HG03066 (cell line): ENCODE measurements around the gene EDN2.

ENCODE experiments used
- ATAC-seq: cut with Tn5 transposase; IDR thresholded peaks from one replicate; pipeline ENCODE4 v1.9.1; 2021; ENCODE audit warnings: low read depth; ENCODE audit not compliant: unreplicated experiment

Gene EDN2

DNA sequence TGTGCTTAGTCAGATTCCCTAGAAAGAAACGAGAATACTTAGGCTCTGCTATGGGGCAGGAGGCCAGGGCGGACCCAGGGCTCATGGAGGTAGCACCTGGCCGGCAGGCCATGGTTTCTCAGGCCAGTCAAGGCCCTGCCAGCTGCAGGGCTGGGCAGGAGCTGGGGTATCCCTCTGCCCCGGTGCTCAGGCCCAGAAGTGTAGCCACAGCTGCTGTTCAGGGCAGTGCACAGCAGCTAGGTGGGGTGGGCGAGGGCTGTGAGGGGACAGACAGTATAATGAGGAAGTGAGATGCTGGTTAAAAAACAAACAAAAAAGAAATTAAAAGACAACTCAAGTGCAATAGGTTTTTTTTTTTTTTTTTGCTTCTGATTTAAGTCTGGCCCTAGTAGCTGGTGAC, 34.0 kb upstream of the EDN2 start:
- no peak for ATAC-seq

DNA sequence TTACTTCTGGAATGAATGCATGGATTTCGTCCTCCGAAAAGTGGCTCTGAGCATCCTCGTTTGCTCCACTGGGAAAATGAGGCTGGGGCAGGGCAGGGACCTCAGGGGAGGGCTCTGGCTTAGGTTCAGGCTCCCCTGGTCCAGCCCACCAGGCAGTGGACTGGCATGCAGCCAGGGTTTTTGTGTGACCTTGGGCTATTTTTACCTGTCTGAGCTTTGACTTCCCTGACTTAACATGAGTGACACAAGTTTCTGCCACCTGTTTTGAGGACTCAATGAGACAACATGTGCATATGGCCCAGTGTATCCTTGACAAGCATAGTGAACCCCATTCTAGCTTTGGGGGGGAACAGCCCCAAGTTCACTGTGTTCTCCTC, 32.6 kb upstream of the EDN2 start:
- no peak for ATAC-seq

DNA sequence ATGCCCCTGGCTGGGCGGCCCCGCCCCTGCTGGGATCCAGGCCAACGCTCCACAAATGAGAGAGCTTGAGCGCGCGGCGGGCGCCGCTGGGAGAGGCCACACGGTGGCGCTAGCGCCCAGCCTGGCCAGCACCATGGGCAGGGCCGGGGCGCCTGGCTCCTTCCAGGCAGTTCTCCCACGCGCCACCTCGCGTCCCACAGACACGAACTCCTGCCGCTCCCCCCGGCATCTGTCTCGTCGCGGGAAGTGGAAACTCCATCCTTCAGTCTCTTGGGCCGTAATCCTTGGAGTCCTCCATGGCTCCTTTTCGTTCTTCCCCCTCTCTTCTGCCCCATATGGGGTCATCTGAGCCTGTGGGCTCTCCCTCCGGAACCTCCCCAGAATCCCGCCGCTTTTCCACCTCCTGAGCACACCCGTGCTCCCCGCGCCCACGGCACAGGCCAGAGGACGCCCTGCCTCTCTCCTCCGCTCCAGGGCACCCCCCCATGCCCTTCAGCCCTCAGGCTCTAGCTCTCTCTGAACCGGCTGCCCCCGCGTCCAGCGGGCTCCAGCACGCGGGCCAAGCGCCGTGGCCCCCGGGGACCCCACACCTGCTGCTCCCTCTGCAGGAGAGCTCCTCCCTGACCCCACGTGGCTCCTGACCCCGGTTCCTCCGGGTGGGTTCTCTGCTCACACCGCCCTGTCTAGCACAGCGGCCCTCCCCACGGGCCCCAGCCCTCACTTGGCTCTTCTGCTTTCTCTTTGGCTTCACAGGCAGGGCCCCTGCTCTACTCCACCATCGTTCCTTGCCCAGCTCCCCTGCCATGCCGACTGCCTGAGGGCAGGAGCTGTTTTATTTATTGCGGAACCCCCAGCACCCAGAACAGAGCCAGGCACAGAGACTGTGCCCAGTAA, 31.9 kb upstream of the EDN2 start:
- peak; percentile 82 for ATAC-seq

DNA sequence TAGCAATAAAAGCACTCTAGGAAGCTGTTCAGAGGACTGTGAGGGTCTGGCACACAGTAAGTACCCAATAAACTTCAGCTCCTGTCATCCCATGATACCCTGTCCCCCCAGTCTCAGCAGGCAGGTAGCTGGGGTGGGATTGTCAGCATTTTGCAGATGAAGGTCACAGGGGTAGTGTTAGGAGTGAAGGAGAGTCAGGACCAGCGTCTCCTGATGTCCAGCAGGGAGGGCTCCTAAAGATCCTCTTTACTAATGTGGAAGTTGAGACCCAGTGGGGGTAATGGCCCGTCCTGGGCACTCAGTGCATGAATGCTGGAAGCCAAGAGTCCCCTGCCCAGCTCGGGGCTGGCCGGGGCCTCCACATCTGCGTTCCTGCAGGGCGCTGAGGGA, 31.3 kb upstream of the EDN2 start:
- ATAC-seq, result no peak

DNA sequence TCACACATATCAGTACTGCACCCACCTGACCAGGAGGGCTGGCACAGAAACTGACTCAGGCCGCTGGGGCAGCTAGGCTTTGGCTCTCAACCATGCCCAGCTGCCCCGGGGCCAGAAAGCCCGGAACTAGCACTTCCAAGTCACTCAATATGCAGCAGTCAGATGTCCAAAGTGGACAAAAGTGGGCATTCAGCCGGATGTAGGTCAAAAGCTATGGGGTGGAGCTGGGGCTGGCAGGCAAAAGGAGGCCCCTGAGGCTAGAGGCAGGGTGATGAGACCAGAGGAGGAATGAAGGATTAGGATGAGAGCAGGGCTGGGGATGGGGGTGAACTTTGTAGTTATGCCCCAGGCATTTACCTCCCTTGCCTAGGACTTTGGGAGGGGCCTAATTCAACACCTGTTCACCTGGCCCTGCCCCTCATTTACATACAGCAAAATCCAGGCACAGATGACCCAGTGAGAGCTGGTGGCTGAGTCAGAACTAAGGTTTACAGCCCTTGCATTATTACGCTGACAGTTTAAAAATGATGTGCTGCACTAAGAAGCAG, 30.7 kb upstream of the EDN2 start:
- no peak for ATAC-seq

DNA sequence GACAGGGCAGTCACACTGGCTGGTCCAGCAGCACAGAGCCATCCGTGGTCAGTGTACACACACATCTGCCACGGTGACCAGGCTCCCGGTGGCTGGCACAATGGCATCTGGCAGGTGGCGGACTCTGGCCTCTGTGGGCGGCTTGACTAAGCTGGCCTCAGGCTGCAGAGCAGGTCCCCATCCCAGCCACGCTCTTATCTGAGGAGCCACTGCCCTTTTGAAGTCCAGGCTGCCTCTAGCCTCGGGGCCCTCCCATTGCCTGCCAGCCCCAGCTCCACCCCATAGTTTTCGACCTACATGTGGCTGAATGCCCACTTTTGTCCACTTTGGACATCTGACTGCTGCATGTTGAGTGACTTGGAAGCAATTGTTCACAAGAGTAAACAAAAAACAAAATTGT, 29.9 kb upstream of the EDN2 start:
- ATAC-seq, result no peak

DNA sequence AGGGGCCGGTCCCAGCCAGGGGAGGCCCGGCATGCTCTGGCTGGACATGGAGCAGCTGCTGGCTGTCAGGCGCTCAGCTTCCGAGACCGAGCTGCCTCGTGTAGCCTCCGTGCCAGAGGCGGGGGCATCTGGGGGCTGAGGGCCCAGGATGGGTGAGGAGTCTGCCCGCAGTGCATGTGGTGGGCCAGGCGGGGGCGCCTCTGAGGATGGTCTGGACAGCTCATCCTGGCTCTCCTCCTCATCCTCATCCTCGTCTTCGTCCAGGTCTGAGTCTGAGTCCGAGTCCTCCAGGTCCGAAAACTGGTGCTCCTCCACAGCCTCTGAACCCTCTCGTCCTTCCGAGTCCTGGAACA, 28.9 kb upstream of the EDN2 start:
- ATAC-seq, result no peak

DNA sequence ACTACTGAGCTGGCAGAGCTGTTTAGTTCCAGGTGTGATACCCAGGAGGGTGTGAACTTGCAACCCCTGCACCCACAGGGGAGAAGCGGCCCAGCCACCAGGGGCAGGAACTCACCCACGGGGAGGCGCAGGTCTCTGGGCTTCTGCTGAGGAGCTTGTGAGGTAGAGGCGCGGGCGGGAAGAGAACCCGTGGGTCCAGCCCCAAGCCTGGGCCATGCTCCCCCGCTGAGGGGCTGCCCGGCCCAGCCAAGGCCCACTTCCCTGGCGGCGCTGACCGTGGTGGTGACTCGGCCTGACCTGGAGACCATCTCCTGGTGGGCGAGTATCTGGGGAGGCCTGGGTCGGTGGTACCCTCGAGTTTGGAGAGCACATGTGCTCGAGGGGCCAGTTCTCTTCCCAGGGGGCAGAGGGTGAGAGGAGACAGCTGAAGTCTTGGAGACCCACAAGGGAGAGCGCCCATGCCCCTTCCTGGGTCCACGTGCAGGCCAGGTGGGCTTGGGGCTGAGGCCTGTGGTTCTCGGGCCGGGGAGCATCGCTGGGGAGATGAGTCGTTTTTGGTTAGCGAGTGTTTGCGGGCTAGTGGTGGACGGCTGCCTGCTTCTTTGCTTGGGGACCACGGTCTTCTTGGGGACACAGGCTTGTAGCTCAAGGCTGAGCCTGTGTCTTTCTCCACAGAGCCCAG, 28.4 kb upstream of the EDN2 start:
- no peak for ATAC-seq

DNA sequence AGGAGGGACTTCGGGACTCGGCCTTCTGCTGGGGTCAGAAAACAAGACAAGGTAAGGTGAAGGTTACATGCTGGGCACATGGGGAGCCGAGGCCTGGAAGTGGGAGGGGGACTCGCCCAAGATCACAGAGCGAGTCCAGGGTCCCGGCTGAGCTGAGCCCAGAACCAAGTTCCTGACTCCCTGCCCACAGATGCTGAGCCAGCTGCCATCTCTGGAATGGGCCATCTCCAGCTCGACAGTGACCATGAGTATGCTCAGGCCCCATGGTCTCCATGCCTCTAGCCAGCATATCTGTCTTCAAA, 26.7 kb upstream of the EDN2 start:
- ATAC-seq, result no peak

DNA sequence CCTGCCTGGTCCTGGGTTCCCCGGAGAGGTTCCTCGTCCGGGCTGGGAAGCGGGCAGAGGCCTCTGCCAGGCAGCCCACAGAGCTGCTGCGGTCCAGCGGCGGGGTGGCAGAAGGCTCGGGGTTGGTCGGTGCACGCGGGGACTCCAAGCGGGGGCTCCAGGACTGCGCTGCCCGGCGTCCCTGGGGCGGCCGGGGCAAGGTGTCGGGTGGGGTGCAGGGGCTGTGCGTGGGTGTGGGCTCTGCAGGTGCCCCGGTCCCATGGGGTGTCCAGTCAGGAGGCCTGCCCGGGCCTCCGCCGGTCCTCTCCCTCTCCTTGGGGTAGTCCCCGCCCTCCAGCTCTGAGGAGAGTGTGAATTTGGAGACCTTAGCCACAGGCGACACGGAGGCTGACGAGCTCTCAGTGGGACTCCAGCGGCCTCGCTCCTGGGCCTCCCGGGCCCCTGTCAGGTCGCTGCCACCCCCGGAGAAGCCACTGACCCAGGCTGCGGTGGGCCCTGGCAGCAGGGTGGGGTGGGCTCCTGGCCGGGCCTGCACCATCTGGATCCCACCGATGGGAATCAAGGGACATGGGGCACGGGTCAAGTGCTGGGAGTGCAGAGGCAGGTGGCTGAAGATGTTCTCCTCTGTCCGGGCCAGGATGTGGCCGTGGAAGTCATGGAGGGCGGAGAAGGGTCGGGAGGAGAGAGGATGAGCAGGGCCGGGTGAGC, 26.2 kb upstream of the EDN2 start:
- ATAC-seq, result no peak

DNA sequence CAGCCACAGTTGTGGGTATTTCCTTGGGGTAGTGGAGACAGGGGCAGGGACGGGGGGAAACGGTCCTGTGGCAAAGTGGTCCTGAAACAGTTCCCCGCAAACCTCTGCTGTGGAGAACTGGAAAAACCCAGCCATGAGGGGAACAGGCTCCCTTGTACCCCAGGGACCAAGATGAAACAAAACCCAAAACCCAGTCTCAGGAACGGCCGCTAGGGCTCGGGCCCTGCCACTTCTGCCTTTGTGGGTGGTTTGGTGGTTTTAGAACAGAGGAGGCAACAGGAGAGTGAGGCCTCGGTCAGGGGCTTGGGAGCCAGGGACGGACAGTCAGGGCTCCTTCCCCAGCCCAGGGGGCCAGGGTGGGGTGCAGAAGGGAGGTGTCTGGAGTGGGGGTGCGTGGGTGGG, 24.8 kb upstream of the EDN2 start:
- no peak for ATAC-seq

DNA sequence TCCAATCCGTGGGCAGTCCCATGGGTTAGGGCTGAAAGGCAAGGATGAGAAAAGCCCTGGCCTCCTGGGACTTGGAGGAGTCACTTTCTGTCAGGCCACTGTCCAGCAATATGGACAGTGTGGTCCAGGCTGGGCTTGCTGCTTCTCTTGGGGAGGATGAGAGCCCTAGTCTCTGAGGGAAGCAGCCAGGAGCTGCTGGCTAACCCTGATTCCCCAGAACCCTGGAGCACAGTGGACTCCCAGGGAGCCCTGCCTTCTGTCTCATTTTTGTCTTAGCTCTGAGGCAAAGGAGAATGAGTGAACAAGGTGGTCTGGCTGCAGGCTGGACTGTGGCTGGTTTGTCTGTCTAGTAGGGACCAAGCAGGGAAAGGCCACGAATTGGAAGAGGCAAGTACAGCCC, 23.8 kb upstream of the EDN2 start:
- no peak for ATAC-seq

DNA sequence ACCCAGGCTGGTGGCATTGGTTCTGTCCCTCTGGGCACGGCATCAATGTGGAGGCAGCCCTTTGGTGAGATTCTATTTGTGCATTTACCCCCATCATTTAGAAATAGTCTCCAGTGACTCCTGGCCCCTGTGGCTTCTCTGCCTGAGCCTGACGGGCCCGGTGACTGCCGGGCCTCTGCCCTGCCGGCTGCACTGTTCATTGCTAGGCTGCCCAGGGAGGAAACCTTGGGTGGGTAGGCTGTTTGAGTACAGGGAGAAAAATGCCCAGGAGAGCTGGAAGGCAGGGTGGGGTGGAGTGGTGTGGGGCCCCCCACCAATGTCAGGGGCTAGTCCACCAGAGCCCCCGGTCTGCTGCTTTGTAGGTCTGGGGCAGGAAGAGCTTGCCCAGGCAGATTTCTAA, 23.4 kb upstream of the EDN2 start:
- no peak for ATAC-seq

DNA sequence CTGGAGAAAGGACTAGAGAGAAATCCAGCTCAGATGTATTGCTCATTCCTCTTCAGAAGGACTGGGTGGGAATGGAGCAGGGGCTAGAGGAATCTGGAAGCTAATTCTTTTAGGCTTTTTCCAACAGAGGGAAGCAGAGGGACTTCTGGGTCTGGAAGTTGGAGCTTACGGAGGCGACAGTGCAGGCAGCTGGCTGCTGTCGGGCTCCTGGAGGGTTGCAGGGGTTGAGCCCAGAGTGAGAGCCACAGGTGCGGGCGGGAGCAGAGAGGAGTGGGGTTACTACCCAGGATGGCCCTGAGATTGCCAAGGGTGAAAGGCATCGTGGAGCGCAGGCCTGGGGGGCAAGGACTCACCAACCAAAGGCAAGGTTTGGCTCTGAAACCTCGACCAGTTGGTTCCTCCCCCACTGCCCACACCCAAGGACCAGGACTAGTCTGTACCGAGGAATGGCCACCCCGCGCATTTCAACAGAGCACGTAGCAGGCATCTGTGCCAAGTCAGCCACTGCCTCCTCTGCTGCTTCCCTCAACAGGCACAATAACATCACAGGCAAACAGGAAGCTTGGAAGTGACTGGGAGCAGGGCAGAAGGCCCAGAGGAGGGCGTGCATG, 22.7 kb upstream of the EDN2 start:
- ATAC-seq, result no peak

DNA sequence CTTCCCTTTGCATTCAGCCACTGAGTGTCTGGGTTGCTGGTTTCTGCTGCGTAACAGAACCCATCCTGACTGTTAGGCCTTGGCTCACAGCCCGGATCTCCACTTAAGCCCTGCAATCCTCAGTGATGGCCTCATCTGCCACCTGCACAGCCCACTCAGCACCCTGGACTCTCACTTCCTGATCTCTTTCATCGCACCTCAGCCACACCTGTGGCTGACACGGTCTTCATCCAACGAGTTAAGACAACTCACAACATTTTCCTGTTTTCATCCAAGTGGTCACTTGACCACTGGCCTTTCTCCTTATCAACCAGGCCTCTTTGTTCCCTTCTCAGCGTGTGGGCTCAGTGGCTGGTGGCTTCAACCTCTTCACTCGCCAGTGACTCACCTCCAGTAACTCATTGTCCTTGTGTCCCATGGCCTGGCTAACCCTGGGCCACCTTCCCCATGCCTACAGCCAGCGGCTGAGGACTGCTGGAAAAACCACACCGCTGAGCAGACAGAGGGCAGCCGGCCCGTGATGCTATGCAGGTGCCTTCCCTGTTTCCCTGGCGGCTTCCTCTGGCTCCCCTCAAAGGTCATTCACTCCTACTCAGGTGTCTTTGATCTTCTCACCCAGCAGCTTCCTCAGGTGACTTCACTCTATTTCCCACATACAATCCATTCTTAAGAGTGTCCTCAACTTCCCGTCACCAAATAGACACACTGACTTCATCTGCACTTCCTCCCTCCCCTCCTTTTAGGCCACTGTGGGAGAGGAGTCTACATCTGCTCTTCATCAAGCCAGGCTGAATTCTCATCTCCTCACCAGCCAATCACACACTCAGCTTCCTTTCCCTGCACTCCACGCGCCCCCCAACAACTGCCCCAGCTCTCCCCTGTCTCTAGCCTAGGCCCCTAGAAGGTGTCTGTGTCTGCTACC, 19.9 kb upstream of the EDN2 start:
- no peak for ATAC-seq

DNA sequence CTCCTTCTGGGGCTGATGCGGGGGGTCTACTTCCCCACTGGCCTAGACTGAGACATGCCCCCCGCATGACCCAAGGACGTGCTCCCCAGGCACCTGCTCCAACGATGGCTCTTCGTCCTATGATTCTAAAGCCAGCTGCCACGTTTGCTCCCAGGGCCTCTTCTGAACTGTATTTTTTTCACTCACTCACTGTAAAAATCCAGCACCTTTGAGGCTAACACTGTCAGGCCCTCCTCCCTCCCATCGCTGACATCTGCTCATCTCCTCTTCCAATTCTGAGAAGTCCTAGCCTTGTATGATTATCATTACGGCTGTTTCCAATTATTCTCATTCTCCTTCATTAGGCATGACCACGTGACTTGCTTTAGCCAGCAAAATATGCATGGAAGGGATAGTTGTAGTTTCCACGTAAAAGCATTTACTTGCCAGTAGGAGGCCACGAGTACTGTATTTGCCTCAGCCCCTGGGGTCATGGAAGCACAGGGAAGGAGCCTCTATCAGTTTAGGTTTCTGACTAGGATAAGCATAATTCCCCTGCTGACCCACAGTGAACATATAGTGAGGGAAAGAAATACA, 19.1 kb upstream of the EDN2 start:
- ATAC-seq, result no peak

DNA sequence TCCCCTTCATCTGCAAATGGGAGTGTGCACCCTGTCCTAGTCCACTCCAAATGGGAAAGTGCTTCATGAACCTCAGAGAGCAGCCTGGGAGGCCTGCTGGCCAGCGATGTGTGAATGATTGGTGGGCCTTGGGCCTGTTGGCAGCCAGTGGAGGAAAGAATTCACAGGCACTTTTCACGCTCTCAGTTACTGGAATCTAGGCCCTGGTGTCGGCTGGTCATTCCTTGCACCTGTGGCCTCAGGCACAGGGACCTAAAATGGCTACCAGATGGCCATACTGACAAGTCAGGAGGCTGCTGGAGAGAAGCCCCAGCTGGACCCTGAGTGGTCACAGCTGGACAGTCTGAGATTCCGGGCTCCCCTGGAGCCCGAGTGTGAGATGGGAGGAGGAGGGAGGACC, 18.4 kb upstream of the EDN2 start:
- no peak for ATAC-seq

DNA sequence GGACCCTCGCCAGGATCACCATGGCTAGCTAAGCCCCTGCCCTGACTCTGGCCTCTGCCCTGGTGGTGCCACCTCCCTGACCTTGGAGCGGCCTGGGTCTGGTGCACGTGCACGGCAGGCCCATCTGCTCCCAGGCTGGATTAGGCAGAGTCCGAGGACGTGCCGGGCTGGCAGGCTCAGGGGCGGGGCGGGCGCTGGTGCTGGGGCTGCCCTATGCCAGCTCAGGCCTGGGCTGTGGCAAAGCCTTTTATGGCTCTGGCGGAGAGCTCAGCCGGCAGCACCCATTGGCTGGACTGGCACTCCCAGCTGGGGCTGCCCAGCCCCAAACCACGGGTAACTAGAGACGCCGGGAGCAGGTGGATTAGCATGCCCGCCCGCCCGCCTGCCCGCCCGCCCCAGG, 17.1 kb upstream of the EDN2 start:
- ATAC-seq, result no peak

DNA sequence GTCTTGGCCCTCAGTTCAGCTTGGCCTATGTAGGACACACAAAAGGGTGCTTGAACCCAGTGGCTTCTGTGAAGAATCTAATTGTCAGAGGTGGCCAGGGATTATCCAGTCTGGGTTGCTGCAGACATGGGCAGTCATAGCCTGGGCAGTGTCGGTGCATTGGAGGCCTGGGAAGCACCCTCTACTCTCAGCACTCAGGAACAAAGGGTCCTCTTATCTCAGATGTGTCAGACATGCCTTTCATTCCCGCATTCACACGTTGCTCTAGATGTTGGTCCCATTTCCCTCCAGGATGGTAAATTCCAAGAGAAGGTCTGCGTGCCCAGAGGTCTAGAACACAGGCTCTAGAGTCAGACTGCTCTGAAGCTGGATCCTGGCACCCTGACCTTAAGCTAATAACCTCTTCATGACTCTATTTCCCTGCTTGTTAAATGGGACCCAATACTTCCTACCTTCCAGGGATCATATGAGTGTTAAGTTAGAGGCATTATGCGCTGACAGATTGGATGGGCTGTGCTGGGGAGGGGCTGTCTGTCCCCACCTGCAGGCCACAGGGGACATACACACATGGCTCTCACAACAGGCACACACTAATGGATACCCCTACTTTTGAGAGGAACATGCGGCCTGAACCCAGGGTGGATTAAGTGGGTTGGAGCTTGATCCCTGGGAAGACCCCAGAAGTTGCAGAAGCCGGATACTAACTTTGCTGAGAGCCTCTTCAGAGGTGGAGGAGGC, 16.5 kb upstream of the EDN2 start:
- no peak for ATAC-seq
